HG03097 (cell line): Measurements from ENCODE around the gene PXT1.
"Not testable (repeated sequence)": the region's sequence is repeated elsewhere in the genome, so short reads cannot be mapped to it uniquely, and the experiment has no call there.

Experiments used
- ATAC-seq: cut with Tn5 transposase; IDR thresholded peaks from one replicate; pipeline ENCODE4 v1.9.1; 2021; ENCODE audit not compliant: unreplicated experiment, low FRiP score

The PXT1 gene

DNA sequence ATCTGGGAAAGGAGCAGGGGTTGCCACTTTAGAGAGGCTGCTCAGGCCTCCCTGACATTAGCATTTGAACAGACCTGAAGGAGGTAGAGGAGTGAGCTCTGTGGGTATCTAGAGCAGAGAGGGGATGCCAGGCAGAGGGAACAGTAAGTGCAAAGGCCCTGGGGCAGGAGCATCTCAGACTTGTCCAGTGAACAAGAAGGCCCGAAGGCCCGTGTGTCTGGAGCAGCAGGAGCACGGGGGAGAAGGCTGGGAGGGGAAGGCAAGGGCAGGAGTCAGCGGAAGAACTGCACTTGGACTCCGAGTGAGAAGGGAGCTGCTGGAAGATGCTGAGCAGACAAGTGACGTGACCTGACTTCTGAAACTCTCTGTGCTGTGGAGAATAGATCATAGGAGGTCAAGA lies 70.6 kb downstream of the PXT1 start:
- ATAC-seq: no peak

DNA sequence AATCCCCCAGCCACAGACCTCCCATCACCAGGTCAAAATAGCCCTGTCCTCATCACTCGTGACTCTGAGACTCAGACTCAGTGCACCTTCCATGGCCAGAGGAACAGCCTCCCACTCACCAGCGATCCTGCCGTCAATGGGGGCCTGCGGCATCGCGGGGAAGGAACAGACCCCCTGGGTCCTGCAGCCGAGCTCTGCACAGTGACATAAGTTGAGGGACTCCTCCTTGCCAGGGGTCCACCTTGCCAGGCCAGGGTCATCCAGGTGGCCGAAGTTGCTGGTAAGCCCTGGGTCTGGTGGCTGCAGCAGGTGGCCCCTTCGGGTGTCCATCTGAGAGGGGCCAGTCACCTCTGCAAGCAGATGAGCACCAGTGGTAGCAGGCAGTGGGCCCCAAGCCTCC lies 71.4 kb downstream of the PXT1 start:
- ATAC-seq: no peak

DNA sequence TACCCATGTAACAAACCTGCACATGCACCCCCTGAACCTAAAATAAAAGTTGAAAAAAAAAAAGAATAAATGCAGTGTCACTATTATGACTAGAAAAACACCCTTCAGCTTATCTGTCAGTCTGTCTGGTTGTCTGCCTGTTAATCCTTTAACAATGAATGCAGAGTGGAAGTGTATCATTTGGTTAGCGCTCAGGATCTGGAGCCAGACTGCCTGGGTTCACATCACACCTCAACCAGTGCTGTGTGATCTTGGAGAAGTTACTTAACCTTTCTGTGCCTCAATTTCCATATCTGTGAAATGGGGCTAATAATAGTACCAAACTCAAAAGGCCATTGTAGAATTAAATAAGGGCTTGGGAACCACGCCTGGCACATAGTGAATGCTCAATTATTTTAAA lies 72.0 kb downstream of the PXT1 start:
- no peak for ATAC-seq

DNA sequence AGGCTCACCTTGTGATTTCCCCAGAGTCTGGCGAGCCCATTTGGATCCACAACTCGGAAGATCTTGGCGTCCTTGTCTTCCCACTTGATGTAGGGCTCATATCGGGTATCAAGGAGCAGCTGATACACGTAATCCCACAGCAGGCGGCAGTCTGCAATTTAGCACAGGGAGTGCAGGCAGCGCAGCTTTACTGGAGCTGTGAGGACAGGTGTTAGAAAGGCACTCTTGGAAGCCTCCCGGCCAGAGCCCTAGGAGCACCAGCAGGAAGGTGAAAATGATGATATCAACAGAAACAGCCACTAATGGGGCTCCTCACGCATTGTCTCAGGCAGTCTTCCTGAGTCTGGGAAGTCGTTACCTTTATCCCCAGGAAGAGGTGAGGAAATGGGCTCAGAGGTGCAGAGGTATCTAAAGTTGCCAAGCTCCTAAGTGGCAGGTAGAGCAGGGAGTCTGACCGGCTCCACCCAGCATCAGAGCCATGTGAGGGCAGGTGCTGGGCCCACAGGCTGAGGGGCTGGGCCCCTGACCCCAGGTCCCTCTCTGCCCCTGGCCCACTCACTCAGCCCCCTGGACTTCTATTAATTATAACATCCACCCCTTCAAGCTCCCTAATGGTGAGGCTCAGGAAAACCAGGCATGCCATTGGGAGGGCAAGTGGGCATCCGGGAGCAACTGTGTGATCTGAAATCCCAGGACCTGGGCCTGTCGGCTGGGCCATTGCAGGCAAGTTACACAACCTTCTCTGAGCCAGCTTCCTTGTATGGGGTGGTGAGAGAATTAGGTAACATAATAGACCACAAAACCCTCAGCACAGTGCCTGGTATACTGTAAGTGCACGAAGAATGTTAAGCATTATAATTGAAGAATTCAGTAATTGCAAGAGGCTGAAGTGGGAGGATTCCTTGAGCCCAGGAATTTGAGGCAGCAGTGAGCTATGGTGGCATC lies 73.5 kb downstream of the PXT1 start:
- ATAC-seq: no peak

DNA sequence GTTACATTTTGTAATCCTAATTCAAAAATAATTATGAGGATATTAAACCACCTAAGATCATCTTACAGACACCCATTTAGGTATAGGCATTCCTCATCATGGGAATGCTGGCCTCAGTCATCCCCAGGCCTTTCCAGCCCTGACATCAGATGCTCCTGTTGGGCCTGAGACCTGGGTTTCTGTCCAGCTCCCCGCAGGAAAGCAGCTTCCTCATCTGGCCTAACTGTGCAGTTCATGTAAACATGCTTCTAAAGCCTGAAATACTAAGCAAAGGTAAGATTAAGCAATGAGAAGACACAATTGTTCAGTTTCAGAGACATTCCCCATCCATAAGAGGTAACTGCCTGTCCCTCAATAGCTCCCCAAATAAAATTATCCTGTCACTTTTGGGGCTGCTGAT lies 74.2 kb downstream of the PXT1 start:
- no peak for ATAC-seq

DNA sequence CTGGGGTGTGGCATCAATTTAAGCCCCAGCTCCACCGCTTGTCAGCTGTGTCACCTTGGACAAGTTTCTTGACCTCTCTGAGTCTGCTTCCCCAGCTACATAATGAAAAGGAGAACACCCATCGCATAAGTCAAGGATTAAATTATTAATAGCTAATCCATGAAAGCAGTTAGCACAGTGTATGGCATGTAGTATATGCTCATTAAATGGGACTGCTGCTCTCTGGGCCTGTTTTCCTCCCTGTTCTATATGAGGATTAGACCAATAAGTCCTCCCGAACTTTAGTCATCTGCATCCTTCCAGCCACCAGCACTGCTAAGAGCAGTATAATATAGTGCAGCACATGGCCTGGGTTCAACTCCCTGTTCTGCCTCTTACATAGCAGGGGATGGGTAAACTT lies 74.9 kb downstream of the PXT1 start:
- no peak for ATAC-seq

DNA sequence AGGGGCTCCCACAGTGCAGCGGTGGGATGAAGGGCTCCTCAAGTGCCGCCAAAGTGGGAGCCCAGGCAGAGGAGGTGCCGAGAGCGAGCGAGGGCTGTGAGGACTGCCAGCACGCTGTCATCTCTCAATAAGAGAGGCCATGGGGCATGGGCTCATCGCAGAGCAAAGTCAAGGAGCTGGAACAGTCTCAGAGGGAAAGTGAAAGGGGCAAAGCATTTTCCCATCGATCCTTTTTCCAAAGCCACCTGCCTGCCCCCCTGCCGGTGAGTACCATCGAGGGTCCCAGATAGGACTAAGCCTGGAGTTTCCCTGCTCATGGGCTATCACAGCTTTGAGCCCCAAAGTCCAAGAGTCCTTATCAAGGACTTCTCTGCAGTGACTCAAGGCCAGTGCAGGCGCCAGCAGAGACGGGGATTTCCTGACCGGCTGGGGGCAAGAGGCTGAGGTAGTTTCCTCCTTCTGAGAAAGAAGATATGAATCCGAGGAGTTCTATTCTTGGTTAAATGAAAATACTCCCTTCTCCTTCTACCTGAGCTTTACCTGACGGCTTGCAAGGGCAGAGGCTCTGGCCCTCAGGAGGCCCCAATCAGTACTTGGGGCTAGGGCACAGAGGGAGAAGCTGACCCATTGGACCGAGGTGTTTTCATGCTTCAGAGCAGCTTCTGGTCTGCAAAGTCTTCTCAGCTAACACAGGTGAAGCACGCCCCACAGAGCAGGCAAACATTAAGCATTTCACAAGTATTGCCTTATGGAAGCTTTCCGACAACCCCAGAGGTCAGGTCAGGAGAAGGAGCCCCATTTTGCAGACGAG lies 77.8 kb downstream of the PXT1 start:
- no peak for ATAC-seq

DNA sequence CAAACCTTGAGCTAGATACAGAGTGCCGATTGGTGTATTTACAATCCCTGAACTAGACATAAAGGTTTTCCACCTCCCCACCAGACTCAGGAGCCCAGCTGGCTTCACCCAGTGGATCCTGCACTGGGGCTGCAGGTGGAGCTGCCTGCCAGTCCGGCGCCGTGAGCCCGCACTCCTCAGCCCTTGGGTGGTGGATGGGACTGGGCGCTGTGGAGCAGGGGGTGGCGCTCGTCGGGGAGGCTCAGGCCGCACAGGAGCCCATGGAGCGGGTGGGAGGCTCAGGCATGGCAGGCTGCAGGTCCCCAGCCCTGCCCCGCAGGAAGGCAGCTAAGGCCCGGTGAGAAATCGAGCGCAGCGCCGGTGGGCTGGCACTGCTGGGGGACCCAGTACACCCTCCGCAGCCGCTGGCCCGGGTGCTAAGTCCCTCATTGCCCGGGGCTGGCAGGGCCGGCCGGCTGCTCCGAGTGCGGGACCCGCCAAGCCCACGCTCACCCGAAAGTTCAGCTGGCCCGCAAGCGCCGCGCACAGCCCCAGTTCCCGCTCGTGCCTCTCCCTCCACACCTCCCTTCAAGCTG lies 78.5 kb downstream of the PXT1 start:
- not testable (repeated sequence) for ATAC-seq

DNA sequence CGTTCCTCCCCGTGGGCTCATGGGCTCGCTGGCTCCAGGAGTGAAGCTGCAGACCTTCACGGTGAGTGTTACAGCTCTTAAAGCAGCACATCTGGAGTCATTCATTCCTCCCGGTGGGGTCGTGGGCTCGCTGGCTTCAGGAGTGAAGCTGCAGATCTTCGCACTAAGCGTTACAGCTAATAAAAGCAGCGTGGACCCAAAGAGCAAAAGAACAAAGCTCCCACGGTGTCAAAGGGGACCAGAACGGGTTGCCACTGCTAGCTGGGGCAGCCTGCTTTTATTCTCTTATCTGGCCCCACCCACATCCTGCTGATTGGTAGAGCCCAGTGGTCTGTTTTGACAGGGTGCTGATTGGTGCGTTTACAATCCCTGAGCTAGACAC lies 79.3 kb downstream of the PXT1 start:
- not testable (repeated sequence) for ATAC-seq

DNA sequence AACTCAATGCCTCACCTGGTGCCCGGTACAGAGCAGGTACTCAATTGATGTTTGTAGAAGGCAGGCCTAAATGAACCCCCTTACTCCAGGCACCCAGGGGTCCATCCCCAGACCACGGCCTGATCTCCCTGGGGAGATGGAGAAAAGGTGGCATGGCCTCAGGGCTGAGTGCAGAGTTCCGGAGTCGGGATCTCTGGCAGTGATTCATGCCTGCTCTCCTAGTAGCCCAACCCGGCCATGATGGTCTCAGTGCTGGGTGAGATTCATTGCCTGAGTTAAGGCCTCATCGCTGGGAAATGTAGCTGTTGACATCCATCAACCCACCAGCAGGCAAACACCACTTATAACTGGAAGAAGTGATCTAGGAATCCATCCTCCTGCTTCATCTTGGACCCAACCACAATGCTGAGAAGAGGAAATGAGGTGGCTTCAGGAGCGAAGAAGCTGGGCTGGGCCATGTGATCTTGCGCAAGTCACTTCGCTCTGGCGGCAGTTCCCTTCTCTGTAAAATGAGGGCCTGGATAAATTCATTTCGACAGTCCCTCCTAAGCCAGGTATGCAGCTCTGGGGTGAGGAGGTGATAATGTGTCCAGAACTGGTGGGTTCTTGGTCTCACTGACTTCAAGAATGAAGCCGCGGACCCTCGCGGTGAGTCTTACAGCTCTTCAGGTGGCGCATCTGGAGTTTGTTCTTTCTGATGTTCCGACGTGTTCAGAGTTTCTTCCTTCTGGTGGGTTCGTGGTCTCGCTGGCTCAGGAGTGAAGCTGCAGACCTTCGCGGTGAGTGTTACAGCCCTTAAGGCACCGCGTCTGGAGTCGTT lies 79.9 kb downstream of the PXT1 start:
- no peak for ATAC-seq

DNA sequence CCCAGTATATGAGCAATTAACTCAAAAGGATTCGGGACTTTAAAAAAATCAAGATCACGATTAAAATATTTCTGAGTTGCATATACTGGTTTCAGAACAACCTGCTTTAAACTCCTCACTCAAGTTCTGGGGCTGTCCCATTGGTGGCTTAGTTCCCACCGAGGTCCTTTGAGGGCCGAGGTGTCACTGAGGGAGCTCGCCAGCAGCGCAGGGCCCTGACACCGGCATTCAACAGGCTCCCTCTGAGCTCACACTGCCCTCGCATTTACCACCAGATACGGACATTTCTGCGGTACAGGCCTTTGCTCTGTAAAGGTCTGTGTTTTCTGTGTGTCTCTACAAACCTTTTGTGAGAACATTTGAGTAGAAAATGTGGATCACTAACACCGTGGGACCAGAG lies 81.6 kb downstream of the PXT1 start:
- ATAC-seq: no peak

DNA sequence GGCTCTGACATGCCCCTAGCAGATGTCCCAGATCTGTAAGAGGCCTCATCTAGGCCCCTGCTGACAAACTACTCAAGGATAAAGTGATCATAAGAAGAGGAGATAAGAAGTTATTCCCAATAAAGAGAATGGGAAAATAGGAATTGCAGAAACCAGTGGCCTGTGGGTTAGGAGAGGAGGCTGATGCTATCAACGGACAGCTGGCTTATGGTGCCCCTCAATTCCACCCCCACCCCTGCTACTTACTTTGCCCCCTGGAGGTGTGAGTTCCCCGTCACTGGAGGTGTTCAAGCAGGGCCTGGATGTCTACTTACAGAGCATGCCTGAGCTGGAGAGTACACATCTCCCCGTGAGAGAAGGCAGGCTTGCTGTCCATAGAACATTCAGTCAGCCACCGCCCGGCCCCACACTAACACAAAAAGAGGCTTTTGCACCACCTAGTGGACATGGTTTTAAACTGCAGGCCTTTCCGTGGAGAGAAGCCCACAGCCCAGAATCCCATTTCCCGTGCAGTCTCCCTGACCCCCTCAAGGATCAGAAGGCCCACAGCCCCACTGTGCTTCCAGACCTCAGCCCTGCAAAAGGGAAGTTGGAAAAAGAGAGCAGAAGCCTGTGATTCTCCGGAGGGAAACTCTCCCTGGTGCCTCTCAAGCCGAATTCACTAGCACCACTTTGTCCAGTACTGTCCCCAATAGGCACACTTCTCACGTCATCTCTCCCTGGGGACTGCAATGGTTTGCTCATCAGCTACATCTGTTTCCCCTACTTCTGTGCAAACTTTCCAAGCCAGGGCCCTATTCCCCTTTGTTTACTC lies 82.2 kb downstream of the PXT1 start:
- ATAC-seq: no peak

DNA sequence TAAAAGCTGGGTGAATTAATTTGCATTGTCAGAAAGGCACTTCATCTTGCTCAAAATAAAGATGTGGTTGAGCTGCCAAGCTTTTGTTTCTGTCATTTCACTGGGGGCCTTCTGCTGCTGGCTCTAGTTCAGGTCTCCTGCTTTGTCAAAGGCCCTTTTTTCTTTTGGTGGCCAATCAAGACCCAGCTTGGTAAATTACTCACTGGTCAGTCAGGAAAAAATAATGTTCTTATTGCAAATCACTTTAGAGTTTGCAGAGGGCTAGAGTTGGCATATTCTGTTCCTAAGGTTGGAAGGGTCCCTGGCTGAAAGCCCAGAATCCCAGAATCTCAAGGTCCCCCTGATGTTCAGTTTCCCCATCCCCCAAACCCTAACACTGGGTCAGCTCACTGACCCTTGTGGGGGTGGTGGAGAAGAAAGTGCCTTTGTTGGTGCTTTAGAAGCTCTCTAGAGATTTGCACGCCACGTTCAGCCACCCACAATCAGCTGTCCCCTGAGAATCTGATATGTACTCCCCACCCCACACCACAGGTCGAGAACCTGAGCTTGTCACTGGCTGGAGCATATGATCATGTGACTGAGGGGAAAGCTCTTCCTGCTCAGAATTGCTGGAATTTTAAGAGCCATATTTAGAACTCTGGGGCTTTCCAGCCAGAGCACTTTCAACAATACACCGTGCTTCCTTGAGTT lies 84.3 kb downstream of the PXT1 start:
- no peak for ATAC-seq

DNA sequence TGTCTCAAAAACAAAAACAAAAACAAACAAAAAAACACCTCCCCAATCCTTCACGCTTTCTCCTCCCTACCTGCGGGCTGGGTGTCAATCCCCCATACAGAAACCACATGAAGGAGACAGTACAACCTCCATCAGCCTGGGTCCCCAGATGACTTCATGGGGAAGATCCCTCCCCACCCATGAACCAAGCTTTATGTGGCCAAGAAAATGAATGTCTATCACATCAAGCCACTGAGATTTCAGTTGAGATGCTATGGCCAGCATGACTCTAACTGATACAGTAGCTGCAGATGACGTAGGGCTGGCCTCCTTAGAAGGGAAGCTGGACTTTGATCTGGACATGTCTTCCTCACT lies 84.8 kb downstream of the PXT1 start:
- no peak for ATAC-seq

DNA sequence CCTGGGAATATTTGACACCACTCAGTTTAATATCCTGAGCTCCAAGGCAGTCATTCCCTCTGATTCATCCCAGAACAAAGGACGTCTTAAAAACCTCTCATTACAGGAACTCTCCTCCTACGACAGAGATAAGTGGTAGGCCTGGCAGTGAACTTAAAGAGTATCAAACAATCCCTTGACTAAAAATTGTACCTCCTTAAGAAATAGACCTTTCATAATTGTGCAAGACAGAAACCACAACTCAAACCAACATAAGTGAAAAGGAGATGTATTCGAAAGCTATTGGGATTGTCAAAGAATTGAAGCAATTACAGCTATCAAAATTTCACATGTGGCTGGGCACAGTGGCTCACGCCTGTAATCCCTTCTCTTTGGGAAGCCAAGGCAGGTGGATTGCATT lies 86.8 kb downstream of the PXT1 start:
- ATAC-seq: no peak

DNA sequence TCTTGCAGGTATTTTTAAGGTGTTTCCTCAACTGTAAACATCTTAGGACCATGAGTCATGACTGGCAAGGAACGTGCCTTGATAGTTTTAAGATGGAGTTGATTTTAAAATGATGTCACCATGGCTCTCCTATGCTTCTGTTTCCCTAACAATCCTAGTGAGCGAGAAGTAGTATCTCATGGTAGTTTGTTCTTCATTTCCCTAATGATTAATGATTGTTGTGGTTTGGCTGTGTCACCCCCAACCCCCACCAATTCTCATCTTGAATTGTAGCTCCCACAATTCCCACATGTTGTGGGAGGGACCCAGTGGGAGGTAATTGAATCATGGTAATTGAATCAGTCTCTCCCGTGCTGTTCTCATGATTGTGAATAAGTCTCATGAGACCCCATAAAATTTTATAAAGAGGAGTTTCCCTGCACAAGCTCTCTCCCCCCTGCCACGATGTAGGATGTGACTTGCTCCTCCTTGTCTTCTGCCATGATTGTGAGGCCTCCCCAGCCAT lies 89.2 kb downstream of the PXT1 start:
- ATAC-seq: no peak

DNA sequence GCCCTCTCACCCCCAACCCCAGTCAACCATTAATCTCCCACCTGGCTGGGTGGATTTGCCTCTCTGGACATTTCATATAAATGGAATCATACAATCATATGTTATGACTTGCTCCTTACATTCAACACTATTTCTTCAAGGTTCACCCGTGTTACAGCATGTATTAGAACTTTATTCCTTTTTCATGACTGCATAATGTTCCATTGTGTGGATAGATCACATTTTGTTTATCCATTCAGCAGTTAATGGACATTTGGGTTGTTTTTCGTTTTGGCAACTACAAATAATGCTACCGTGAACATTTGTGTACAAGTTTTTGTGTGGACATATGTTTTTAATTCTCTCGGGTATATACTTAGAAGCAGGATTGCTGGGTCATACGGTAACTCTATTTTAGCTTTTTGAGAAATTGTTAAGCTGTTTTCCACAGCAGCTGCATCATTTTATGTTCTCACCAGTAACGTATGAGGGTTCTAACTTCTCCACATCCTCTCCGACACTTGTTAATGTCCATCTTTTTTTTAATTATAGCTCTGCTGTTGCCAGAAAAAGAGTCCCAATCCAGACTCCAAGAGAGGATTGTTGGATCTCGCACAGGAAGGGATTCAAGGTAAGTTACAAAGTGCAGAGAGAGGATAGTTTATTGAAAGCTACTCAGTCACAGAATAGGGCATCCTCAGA lies 90.0 kb downstream of the PXT1 start:
- ATAC-seq: no peak
